B cell (primary cell): ENCODE data around the gene ASB8. TPM values are rescaled to one million over a fixed set of nuclear protein-coding genes. Genes with fewer than 3 reads are reported as not detected.

Experiments used
- ATAC-seq: fragments of 200-7000 bp; cut with Tn5 transposase; one replicate; pipeline ENCODE4 v1.10.0; 2021; ENCODE audit warnings: low read depth, mild to moderate bottlenecking, moderate number of reproducible peaks, moderate library complexity
- CTCF ChIA-PET: fragments of 350-600 bp; sonication (Branson Sonifier 250); formaldehyde crosslinking; loops from one replicate; lab custom pipeline; 2021; ENCODE audit warnings: antibody characterized with exemption, inconsistent platforms; lab: Charles Lee
- POLR2A ChIA-PET: fragments of 350-600 bp; sonication (Branson Sonifier 250); formaldehyde crosslinking; loops from one replicate; lab custom pipeline; 2021; ENCODE audit warnings: antibody characterized with exemption; lab: Charles Lee
- DNase-seq: peaks from one replicate; pipeline ENCODE4 v3.0.0; 2013
- H2AFZ ChIP-seq: 2 replicates; pipeline ENCODE4 v1.6.1; 2012; ENCODE audit warnings: mild to moderate bottlenecking, low read depth, low read length; ENCODE audit not compliant: insufficient read depth, poor library complexity, severe bottlenecking
- H3K27ac ChIP-seq, 2 donors: 1 replicate in 1 of 2; 2 replicates in 1 of 2; pipeline ENCODE4 v1.5.1; 2012 to 2013; ENCODE audit warnings: low read length in 2 of 2, mild to moderate bottlenecking in 2 of 2, moderate library complexity in 1 of 2
- H3K27me3 ChIP-seq, 4 experiments: fragments of 200-600 bp in 1 of 4; sonication (generic) in 1 of 4; replicated peaks in 1 of 4; 1 replicate in 2 of 4; 2 replicates in 2 of 4; pipeline versions ENCODE4 v1.6.1 to v1.7.0; 2013 to 2016; ENCODE audit warnings: low read length in 3 of 4, mild to moderate bottlenecking in 2 of 4, mixed read lengths in 1 of 4, moderate library complexity in 1 of 4; ENCODE audit not compliant: insufficient read depth in 4 of 4, control insufficient read depth in 3 of 4; ENCODE audit errors: control extremely low read depth in 1 of 4
- H3K36me3 ChIP-seq, 2 experiments: replicated peaks in 1 of 2; 1 replicate in 1 of 2; 2 replicates in 1 of 2; pipeline versions ENCODE4 v1.6.1 to v1.7.1; 2013; ENCODE audit warnings: low read length in 1 of 2; ENCODE audit not compliant: insufficient read depth in 2 of 2, control insufficient read depth in 1 of 2; ENCODE audit errors: control extremely low read depth in 1 of 2, extremely low read depth in 1 of 2
- H3K4me1 ChIP-seq, 2 donors: fragments of 200-600 bp in 1 of 2; sonication (generic) in 1 of 2; 1 replicate in 1 of 2; 2 replicates in 1 of 2; pipeline versions ENCODE4 v1.5.1 to v1.6.1; 2013 to 2017; ENCODE audit warnings: low read length in 2 of 2; ENCODE audit not compliant: control insufficient read depth in 2 of 2, insufficient read depth in 2 of 2
- H3K4me2 ChIP-seq: replicated peaks from 2 replicates; pipeline ENCODE3; 2012; ENCODE audit warnings: mild to moderate bottlenecking, low read depth, low read length; ENCODE audit not compliant: poor library complexity, severe bottlenecking
- H3K4me3 ChIP-seq, 5 experiments: fragments of 200-600 bp in 1 of 5; sonication (generic) in 1 of 5; 1 replicate in 3 of 5; 2 replicates in 2 of 5; pipeline versions ENCODE4 v1.5.1 to v1.7.0; 2011 to 2016; ENCODE audit warnings: low read length in 4 of 5, mild to moderate bottlenecking in 4 of 5, low read depth in 2 of 5, control low read depth in 1 of 5, moderate library complexity in 1 of 5; ENCODE audit not compliant: insufficient read depth in 1 of 5; ENCODE audit errors: control extremely low read depth in 1 of 5, extremely low read depth in 1 of 5
- H3K79me2 ChIP-seq: fragments of 200-600 bp; sonication (generic); one replicate; pipeline ENCODE4 v1.6.0; 2016; ENCODE audit warnings: low read length; ENCODE audit not compliant: control insufficient read depth, insufficient read depth
- H3K9ac ChIP-seq: fragments of 200-600 bp; sonication (generic); 2 replicates; pipeline ENCODE4 v1.6.1; 2017; ENCODE audit warnings: mild to moderate bottlenecking, low read length, moderate library complexity
- H3K9me3 ChIP-seq, 3 donors: one replicate each; pipeline versions ENCODE4 v1.6.1 to v1.7.1; 2013; ENCODE audit warnings: low read length in 2 of 3; ENCODE audit not compliant: control insufficient read depth in 2 of 3, insufficient read depth in 1 of 3; ENCODE audit errors: control extremely low read depth in 1 of 3
- H4K20me1 ChIP-seq: 2 replicates; pipeline ENCODE4 v1.6.0; 2012; ENCODE audit warnings: mild to moderate bottlenecking, low read length; ENCODE audit not compliant: insufficient read depth, control insufficient read depth, poor library complexity, severe bottlenecking
- H3K27ac Mint-ChIP-seq: one replicate; pipeline ENCODE4 v1.8.0; 2021; ENCODE audit warnings: mixed read lengths
- H3K27me3 Mint-ChIP-seq: one replicate; pipeline ENCODE4 v1.8.0; 2021; ENCODE audit warnings: mixed read lengths
- H3K4me1 Mint-ChIP-seq: one replicate; pipeline ENCODE4 v1.8.0; 2021; ENCODE audit warnings: mixed read lengths
- H3K4me3 Mint-ChIP-seq: one replicate; pipeline ENCODE4 v1.8.0; 2021; ENCODE audit warnings: mixed read lengths
- H3K9me3 Mint-ChIP-seq: one replicate; pipeline ENCODE4 v1.8.0; 2022; ENCODE audit warnings: mixed read lengths; ENCODE audit not compliant: insufficient read depth
- EZH2 ChIP-seq: IDR thresholded peaks from 2 replicates; pipeline ENCODE4 v1.6.1; 2012; ENCODE audit warnings: borderline replicate concordance, low read depth, mild to moderate bottlenecking, moderate library complexity, low read length; ENCODE audit not compliant: insufficient read depth, poor library complexity, severe bottlenecking
- WGBS: methylation state at CpG from one replicate; pipeline ENCODE4 v1.1.5; 2013; ENCODE audit warnings: missing lambda C conversion rate; ENCODE audit not compliant: insufficient coverage; 5-methylcytosine and 5-hydroxymethylcytosine counted together
- intact Hi-C: fragments of 100-400 bp; cut with micrococcal nuclease; formaldehyde crosslinking; loops from one replicate; pipeline ENCODE4 v1.10.0; 2022
- polyA plus RNA-seq: library from polyadenylated mRNA; depleted of rRNA; stranded (reverse); fragments of >200 nt; gene quantifications from 2 replicates; pipeline ENCODE4 v1.2.3, GENCODE V29; 2012
- total RNA-seq, 2 donors: library from RNA; stranded (reverse); fragments of 120-200 nt in 1 of 2; gene quantifications; 1 replicate in 1 of 2; 2 replicates in 1 of 2; pipeline versions ENCODE4 v1.2.3 to v1.2.4, GENCODE V29; 2013 to 2022
- TF ChIP-seq, protein P1 (sequence below): fragments of 200-600 bp; IDR thresholded peaks from one replicate; pipeline ENCODE4 v1.8.0; 2022; ENCODE audit warnings: antibody characterized with exemption, mild to moderate bottlenecking

ASB8 gene
- total and polyA plus RNA-seq, 2 donors (not counting 1 experiment from before 2014, with no cell fraction given) = 22.7 to 54.8 TPM

DNA sequence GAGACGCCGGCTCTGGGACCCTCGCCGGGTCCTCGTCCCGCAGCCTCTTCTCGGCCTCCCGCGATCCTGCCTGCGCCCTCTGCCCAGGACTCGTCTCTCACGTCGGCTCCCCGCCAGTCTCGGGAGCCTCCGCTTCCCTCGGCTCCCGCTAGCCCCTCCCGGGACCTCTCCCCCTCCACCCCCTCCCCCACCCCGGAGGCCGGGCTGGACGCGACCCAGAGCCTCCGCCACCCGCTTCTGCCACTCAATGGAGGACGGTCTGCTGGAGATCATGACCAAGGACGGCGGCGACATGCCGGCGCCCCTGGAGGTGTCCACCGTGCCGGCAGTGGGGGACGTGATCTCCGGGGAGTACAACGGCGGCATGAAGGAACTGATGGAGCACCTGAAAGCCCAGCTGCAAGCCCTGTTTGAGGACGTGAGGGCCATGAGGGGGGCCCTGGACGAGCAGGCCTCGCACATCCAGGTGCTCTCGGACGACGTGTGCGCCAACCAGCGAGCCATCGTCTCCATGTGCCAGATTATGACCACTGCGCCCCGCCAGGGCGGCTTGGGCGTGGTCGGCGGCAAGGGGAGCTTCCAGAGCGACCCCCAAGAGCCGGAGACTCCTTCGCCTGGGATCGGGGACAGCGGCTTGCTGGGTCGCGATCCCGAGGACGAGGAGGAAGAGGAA lies 26.7 kb upstream of the ASB8 start:
- peak overlapping the region; percentile 79 for H3K9ac ChIP-seq
- Mint-ChIP-seq H3K4me3 (peak overlapping the region; percentile 98), H3K9me3 (no peaks in the 10 kb centered on the region), H3K4me1 (peaks cover 28% of the 10 kb centered on the region), H3K27ac (peak overlapping the region; percentile 68), H3K27me3 (peaks cover 30% of the 10 kb centered on the region)
- H3K36me3 ChIP-seq = no peaks in the 10 kb centered on the region
- WGBS = 7% methylated on average over 55 of the region's 61 CpGs
- H3K4me2 ChIP-seq = peak overlapping the region; percentile 92
- ChIA-PET CTCF (interaction anchor here (0.8 to 3.4 kb wide), 6 partner anchors 8 to 477 kb away, joined by 3 to 26 read pairs (median 5); partner anchors contain the start of gene ASB8), POLR2A (no interaction called here)
- peaks cover 27 to 29% of the 10 kb centered on the region in 2 donors for H3K4me1 ChIP-seq
- no peaks in the 10 kb centered on the region for H4K20me1 ChIP-seq
- H3K4me3 ChIP-seq = peak overlapping the region in 4 of 5 experiments; percentile 69 to 85 (median 76)
- intact Hi-C loops = loop anchor here (1.0 to 10.0 kb wide), 6 partner anchors 14 to 479 kb away; partner anchors contain the start of genes ASB8, RPAP3, TMEM106C and ZNF641
- peaks cover 0 to 4% (median 0%) of the 10 kb centered on the region in 3 donors for H3K9me3 ChIP-seq
- ATAC-seq (peak; percentile 5), DNase-seq (peak; percentile 48)
- H3K27ac ChIP-seq = no peak overlapping the region
- H2AFZ ChIP-seq = peak overlapping the region; percentile 92
- H3K79me2 ChIP-seq = no peaks in the 10 kb centered on the region
- TF ChIP-seq, protein P1, sequence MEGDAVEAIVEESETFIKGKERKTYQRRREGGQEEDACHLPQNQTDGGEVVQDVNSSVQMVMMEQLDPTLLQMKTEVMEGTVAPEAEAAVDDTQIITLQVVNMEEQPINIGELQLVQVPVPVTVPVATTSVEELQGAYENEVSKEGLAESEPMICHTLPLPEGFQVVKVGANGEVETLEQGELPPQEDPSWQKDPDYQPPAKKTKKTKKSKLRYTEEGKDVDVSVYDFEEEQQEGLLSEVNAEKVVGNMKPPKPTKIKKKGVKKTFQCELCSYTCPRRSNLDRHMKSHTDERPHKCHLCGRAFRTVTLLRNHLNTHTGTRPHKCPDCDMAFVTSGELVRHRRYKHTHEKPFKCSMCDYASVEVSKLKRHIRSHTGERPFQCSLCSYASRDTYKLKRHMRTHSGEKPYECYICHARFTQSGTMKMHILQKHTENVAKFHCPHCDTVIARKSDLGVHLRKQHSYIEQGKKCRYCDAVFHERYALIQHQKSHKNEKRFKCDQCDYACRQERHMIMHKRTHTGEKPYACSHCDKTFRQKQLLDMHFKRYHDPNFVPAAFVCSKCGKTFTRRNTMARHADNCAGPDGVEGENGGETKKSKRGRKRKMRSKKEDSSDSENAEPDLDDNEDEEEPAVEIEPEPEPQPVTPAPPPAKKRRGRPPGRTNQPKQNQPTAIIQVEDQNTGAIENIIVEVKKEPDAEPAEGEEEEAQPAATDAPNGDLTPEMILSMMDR = peak; percentile 34
- no peak for TF ChIP-seq EZH2
- H3K27me3 ChIP-seq = peaks cover 0 to 33% (median 15%) of the 10 kb centered on the region in 4 experiments
